ENCODE data around the gene GSTM2. TPM values are rescaled to one million over a fixed set of nuclear protein-coding genes. Genes with fewer than 3 reads are reported as not detected.

GSTM2 gene
- total RNA-seq, 4 donors from 2014 or later, result 27.0 to 87.5 (median 57.2) TPM

GRCh38 chr1:109620401-109620791, 47.5 kb upstream of the GSTM2 start:
- TF ChIP-seq POLR2AphosphoS5 (IDR thresholded peaks at IDR 0.05) (no peak), EP300 (IDR thresholded peaks at IDR 0.05; ENCODE audit: low read depth) (no peak), POLR2A (IDR thresholded peaks at IDR 0.05) (no peak), CTCF (IDR thresholded peaks at IDR 0.05) (no peak)
- in situ Hi-C loops (cut with MboI; ENCODE audit: low pct_ligation_motif_present in 1 of 4, low pct_unique_long_range_greater_than_20kb in 1 of 4, low sequenced_read_pairs in 3 of 4) (loop anchor here in 2 of 4 donors (5.0 to 10.0 kb wide), 2 partner anchors 73 to 76 kb away; partner anchors contain the start of gene GNAI3 (in 2 of the 2)), intact Hi-C loops (cut with DNase I; ENCODE audit: low total_unique reads) (no loop called here)
- Histone ChIP-seq H3K9me3 (no peaks in the 10 kb centered on the region), H3K36me3 (no peaks in the 10 kb centered on the region), H3K27ac (peak overlapping the region; percentile 83 to 89 (median 84)), H3K4me3 (peak overlapping the region; percentile 55 to 60 (median 56)), H3K27me3 (no peaks in the 10 kb centered on the region), H3K4me1 (peaks cover 9 to 48% (median 30%) of the 10 kb centered on the region in 4 donors)
- DNase-seq, result peak; percentile 44
- WGBS, 2 donors (ENCODE audit: low coverage in 1 of 2), result 0% methylated on average over 9 of the region's 9 CpGs; no CpG with 5 or more reads in 1 of the 2 donors

GRCh38 chr1:109620841-109621286, 47.0 kb upstream of the GSTM2 start:
- no peaks in the 10 kb centered on the region for H3K36me3 ChIP-seq
- H3K27ac ChIP-seq, result peak overlapping the region; percentile 83 to 89 (median 84)
- in situ Hi-C loops (cut with MboI; ENCODE audit: low pct_ligation_motif_present in 1 of 4, low pct_unique_long_range_greater_than_20kb in 1 of 4, low sequenced_read_pairs in 3 of 4) (loop anchor here in 2 of 4 donors (5.0 to 10.0 kb wide), 2 partner anchors 74 to 76 kb away; partner anchors contain the start of gene GNAI3 (in 2 of the 2)), intact Hi-C loops (cut with DNase I; ENCODE audit: low total_unique reads) (no loop called here)
- DNase-seq, result peak; percentile 94
- TF ChIP-seq CTCF (IDR thresholded peaks at IDR 0.05) (no peak), POLR2AphosphoS5 (IDR thresholded peaks at IDR 0.05) (peak; percentile 34 to 60 (median 36))
- H3K27me3 ChIP-seq, result no peaks in the 10 kb centered on the region
- WGBS, 2 donors (ENCODE audit: low coverage in 1 of 2), result 0% methylated on average over 14 of the region's 18 CpGs; no CpG with 5 or more reads in 1 of the 2 donors
- H3K4me1 ChIP-seq, result peaks cover 9 to 48% (median 30%) of the 10 kb centered on the region in 4 donors
- peak overlapping the region; percentile 55 to 60 (median 56) for H3K4me3 ChIP-seq
- H3K9me3 ChIP-seq, result no peaks in the 10 kb centered on the region

GRCh38 chr1:109621379-109622136, 46.3 kb upstream of the GSTM2 start:
- no peak for DNase-seq
- Histone ChIP-seq H3K27ac (peak overlapping the region; percentile 83 to 89 (median 84)), H3K9me3 (no peaks in the 10 kb centered on the region), H3K36me3 (no peaks in the 10 kb centered on the region), H3K4me1 (peaks cover 9 to 48% (median 30%) of the 10 kb centered on the region in 4 donors), H3K4me3 (peak overlapping the region; percentile 55 to 60 (median 56)), H3K27me3 (no peaks in the 10 kb centered on the region)
- in situ Hi-C loops (cut with MboI; ENCODE audit: low pct_ligation_motif_present in 1 of 4, low pct_unique_long_range_greater_than_20kb in 1 of 4, low sequenced_read_pairs in 3 of 4) (loop anchor here in 2 of 4 donors (5.0 to 10.0 kb wide), 2 partner anchors 74 to 77 kb away; partner anchors contain the start of gene GNAI3 (in 2 of the 2)), intact Hi-C loops (cut with DNase I; ENCODE audit: low total_unique reads) (no loop called here)
- WGBS, 2 donors (ENCODE audit: low coverage in 1 of 2), result 0 to 38% methylated on average over 2 to 11 of the region's 13 CpGs
- TF ChIP-seq POLR2A (IDR thresholded peaks at IDR 0.05) (no peak), CTCF (IDR thresholded peaks at IDR 0.05) (no peak), EP300 (IDR thresholded peaks at IDR 0.05; ENCODE audit: low read depth) (no peak), POLR2AphosphoS5 (IDR thresholded peaks at IDR 0.05) (no peak)

- no peak for DNase-seq
- TF ChIP-seq EP300 (IDR thresholded peaks at IDR 0.05; ENCODE audit: low read depth), result no peak
- no peak for TF ChIP-seq POLR2AphosphoS5 (IDR thresholded peaks at IDR 0.05)
- no peak for TF ChIP-seq POLR2A (IDR thresholded peaks at IDR 0.05)
- no peak for TF ChIP-seq CTCF (IDR thresholded peaks at IDR 0.05)
- Histone ChIP-seq H3K9me3 (no peaks in the 10 kb centered on the region), H3K4me1 (peaks cover 9 to 48% (median 30%) of the 10 kb centered on the region in 4 donors), H3K36me3 (no peaks in the 10 kb centered on the region), H3K4me3 (no peak overlapping the region), H3K27me3 (no peaks in the 10 kb centered on the region), H3K27ac (no peak overlapping the region)
- intact Hi-C loops (cut with DNase I; ENCODE audit: low total_unique reads), result no loop called here
- WGBS, 2 donors (ENCODE audit: low coverage in 1 of 2), result 83% methylated on average over 11 of the region's 11 CpGs; no CpG with 5 or more reads in 1 of the 2 donors
- in situ Hi-C loops (cut with MboI; ENCODE audit: low pct_ligation_motif_present in 1 of 4, low pct_unique_long_range_greater_than_20kb in 1 of 4, low sequenced_read_pairs in 3 of 4), result loop anchor here in 2 of 4 donors (5.0 to 10.0 kb wide), 2 partner anchors 75 to 78 kb away; partner anchors contain the start of gene GNAI3 (in 2 of the 2)
Observed at GRCh38 chr1:109622137-109622892, 45.5 kb upstream of the GSTM2 start.
